Stimulated activated CD4-positive, alpha-beta T cell treated with anti-CD3 and anti-CD28 coated beads, Interleukin-12 subunit alpha, Interleukin-12 subunit beta, amount 100 ng/mL, for 24 hours (primary cell): ENCODE measurements around the gene SH3YL1.
A peak's percentile ranks its signal among the peaks of the same experiment; 100 is the strongest.

Source experiments
- DNase-seq, 2 experiments: peaks; one replicate each; pipeline ENCODE4 v3.0.0-alpha.2; 2020; ENCODE audit warnings: low read depth in 2 of 2

The SH3YL1 gene

DNA sequence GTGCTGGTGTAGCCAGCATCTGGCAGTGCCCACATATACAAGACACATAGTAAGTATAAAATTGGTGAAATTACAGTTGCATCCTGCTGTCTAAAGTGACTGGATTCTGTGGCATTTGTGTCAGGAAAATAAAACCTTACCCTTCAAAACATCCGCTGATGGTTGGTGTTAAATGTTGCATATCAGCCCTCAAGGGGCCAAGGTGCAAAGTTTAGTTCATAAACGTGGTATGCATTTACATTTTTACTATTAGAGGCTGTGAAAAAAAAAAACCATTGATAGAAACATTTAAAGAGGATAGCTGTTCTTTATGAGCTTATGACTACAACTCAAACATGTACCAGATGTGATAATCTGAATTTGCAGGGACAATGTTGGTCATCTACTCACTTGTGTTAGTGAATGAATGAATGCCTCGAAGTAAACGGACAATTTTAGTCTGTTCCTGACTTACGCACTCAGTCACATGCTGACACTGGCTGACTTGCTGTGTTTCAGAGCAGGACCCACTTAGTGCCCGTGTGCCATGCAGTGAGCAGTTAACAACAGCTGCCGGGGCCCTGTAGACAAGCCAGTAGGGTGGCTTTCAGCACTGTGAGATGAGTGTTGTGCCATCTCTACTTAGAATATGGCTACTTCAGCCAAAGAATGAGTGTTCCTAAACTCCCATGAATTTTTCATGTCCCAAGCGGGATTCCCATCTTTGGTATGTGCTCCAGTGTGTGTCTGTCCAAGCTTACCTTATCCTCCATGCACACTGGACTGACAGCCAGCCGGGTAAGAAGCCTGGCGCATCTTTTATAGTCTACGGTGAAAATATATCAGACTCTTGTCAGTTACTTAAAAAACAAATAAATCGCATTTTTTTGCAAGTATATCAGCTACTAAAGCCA lies 18.8 kb upstream of the SH3YL1 start:
- DNase-seq = no peak

GRCh38 chr2:281381-281780 lies 17.5 kb upstream of the SH3YL1 start:
- DNase-seq = no peak

- no peak for DNase-seq
Measured at GRCh38 chr2:280650-281110, 16.8 kb upstream of the SH3YL1 start.

DNA sequence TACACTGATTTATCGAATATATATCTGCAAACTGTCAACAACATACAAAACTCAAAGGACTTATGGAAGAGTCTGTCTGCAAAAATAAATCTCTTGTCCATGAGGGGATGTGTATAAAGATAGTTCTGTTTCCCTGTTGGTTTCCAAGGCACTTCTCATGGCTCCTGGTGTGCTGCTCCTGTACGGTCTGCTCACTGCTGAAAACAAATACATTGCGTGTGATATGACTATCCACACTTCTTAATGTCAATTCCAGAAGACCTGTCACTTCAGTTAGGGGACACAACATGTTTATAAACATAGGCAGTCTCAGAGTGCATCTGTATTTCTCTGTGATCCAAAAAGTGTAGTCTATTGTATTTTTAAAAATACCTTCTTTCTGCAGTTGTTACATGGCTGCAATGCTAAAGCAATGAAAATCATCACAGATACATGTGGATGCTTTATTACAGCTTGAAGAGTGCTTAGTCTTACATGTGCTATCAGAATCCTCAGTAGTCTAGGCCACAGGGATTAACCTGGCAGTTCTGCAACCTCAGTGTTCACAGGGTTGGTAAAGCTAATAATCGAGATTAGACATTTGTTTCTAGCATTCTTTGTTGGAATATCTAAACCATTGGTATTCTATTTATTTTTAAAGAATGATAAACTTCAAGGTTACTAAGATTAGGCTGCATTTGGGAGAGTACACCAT lies 16.3 kb upstream of the SH3YL1 start:
- no peak for DNase-seq

- DNase-seq = no peak
Measured at GRCh38 chr2:279366-279765, 15.5 kb upstream of the SH3YL1 start.

GRCh38 chr2:278927-279320 lies 15.1 kb upstream of the SH3YL1 start:
- no peak for DNase-seq

- no peak for DNase-seq
Measured at GRCh38 chr2:278312-278926, 14.6 kb upstream of the SH3YL1 start.

- DNase-seq = no peak
Measured at GRCh38 chr2:275466-275865, 11.6 kb upstream of the SH3YL1 start.

- DNase-seq = no peak
Measured at GRCh38 chr2:274503-274902, 10.7 kb upstream of the SH3YL1 start.

DNA sequence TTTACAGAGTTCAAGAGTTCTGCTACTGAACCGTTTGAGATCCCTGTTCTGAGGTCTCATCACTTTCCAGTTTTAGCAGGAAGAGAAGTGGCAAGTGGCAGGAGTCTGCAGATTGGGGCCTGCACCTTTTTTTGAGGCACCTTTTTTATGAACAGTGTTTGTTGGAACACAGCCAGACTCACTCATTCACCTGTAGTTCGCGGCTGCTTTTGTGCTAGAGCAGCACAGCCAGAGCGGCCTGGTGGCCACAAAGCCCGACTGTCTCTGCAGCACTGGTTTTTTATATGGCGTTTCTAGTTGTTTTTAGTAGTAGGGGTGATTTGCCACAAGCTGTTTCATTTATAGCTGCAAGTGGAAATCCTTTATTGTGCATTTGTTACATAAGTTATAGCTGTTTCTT lies 9.5 kb upstream of the SH3YL1 start:
- no peak for DNase-seq

- DNase-seq = no peak
Measured at GRCh38 chr2:271917-272316, 8.1 kb upstream of the SH3YL1 start.

DNA sequence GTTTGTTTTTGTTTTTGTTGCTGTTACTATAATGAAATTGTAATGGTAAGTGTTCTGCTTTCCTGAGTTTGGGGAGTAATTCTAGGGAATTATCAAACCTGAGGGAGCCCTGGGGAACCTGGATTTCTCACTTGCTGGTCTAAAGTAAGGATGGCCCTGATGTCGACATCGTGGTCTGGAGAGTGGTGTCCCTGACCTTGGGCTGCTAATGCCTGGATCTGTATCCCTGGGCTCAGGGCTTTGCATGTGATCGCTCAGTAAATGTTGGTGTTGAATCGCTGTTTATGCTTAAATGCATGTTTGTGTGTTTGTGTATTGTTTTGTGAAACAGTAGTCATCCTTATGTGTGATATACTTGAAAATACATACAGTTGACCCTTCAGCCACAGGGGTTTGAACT lies 7.0 kb upstream of the SH3YL1 start:
- DNase-seq = no peak

GRCh38 chr2:269356-270030 lies 5.7 kb upstream of the SH3YL1 start:
- no peak for DNase-seq

DNA sequence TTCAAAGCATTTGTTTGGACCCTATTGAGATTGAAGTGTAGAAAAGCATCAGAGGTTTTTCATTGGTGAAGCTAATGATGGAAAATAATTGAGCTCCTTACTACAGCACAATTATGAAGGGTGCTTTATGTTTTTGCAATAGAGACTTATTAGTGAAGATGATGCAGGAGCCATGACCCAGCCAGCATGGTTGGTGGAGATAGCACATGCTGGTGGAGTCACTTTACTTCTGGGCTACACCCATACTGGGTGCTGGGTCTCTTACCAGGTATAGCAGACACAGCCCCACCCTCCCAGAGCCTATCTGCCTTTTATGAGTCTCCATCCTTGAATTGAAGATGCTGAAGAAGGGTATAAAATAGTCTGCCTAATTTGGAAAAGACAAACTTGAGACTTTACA lies 4.5 kb upstream of the SH3YL1 start:
- DNase-seq = no peak

- peak; percentile 84 to 91 for DNase-seq
Measured at GRCh38 chr2:264493-265468, 949 bp upstream of the SH3YL1 start, which contains the start of gene ACP1. ACP1 (plus strand) TSS chr2:264947; CDS start chr2:264965, 18 bp downstream.

DNA sequence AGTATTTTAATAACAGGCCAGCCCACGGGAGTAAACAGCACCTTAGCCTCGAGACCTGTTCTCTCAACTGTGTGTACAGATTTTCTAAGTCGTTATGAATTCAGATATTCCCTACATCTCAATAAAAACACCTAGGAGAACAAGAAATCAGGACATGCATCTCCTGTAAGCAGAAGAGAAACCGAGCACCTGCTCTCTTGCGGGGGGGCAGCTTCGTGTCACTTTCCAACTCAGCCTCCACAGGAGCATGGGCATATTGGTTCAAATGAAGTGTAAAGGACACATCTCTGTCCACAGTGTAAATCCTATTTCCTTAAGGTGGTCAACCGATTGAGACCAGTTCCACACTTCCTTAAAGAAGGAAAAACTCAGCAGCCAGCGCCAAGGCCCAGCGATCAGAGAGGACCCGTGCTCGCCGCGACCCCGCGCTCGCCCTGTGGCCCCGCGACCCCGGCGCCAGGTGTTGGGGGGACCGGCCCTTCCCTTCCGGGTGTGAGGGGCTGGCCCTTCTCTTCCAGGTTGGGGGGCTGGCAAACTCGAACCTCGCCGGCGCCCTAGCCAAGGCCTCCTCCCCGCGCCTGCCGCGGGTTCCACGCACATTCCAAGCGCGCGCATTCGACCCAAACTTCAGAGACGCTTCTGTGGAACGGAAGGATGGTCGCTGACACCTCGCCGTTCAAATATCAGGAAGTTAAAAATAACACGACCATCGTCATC lies 652 bp downstream of the SH3YL1 start:
- DNase-seq = no peak

- DNase-seq = no peak
Measured at GRCh38 chr2:262117-262516, 1.7 kb downstream of the SH3YL1 start.

GRCh38 chr2:260507-261161 lies 3.2 kb downstream of the SH3YL1 start:
- DNase-seq = no peak

- no peak for DNase-seq
Measured at GRCh38 chr2:259789-260331, 4.0 kb downstream of the SH3YL1 start.
